Endodermal cell (in vitro differentiated cells): ENCODE results near the gene CLEC1A. TPM values are rescaled to one million over a fixed set of nuclear protein-coding genes. Genes with fewer than 3 reads are reported as not detected.

ENCODE experiments used
- DNase-seq: peaks from one replicate; pipeline ENCODE4 v3.0.0-alpha.2; 2017
- H3K27ac ChIP-seq: 2 replicates; pipeline ENCODE4 v1.5.1; 2013; ENCODE audit warnings: mild to moderate bottlenecking, low read depth, low read length, moderate library complexity
- H3K27me3 ChIP-seq: 2 replicates; pipeline ENCODE4 v1.6.1; 2013; ENCODE audit warnings: mild to moderate bottlenecking, low read length, moderate library complexity; ENCODE audit not compliant: insufficient read depth, control insufficient read depth, poor library complexity, severe bottlenecking
- H3K36me3 ChIP-seq: 2 replicates; pipeline ENCODE4 v1.7.0; 2013; ENCODE audit warnings: mild to moderate bottlenecking, low read length, moderate library complexity; ENCODE audit not compliant: control insufficient read depth, insufficient read depth
- H3K4me1 ChIP-seq: one replicate; pipeline ENCODE4 v1.7.0; 2013; ENCODE audit warnings: low read length; ENCODE audit not compliant: control insufficient read depth, insufficient read depth
- H3K4me3 ChIP-seq: 2 replicates; pipeline ENCODE4 v1.5.1; 2013; ENCODE audit warnings: mild to moderate bottlenecking, low read length, moderate library complexity
- H3K9ac ChIP-seq: 2 replicates; pipeline ENCODE4 v1.6.1; 2013; ENCODE audit warnings: mild to moderate bottlenecking, low read length, moderate library complexity; ENCODE audit not compliant: poor library complexity, severe bottlenecking; ENCODE audit errors: extremely low read depth
- H3K9me3 ChIP-seq: 2 replicates; pipeline ENCODE4 v1.6.1; 2013; ENCODE audit warnings: mild to moderate bottlenecking, low read length, moderate library complexity; ENCODE audit not compliant: control insufficient read depth
- H3K27ac Mint-ChIP-seq: 2 replicates; pipeline ENCODE4 v1.8.0; 2020; ENCODE audit warnings: mixed read lengths
- H3K27me3 Mint-ChIP-seq: 2 replicates; pipeline ENCODE4 v1.8.0; 2021; ENCODE audit warnings: mild to moderate bottlenecking, mixed read lengths; ENCODE audit not compliant: insufficient read depth
- H3K36me3 Mint-ChIP-seq: 2 replicates; pipeline ENCODE4 v1.8.0; 2020; ENCODE audit warnings: low read depth, mixed read lengths
- H3K4me1 Mint-ChIP-seq: 2 replicates; pipeline ENCODE4 v1.8.0; 2020; ENCODE audit warnings: mixed read lengths
- H3K4me3 Mint-ChIP-seq: 2 replicates; pipeline ENCODE4 v1.8.0; 2020; ENCODE audit warnings: mild to moderate bottlenecking, moderate library complexity, mixed read lengths
- H3K9me3 Mint-ChIP-seq: 2 replicates; pipeline ENCODE4 v1.8.0; 2020; ENCODE audit warnings: mild to moderate bottlenecking, mixed read lengths
- CTCF ChIP-seq: fragments of 200-600 bp; sonication (generic); conservative IDR thresholded peaks from 2 replicates; pipeline ENCODE4 v1.5.0; 2021; ENCODE audit warnings: antibody characterized with exemption, mild to moderate bottlenecking
- WGBS, 2 experiments: methylation state at CpG; one replicate each; pipeline versions ENCODE4 v1.1.5 to v1.1.7; 2013; ENCODE audit warnings: missing lambda C conversion rate in 2 of 2, mixed read lengths in 1 of 2; ENCODE audit not compliant: insufficient coverage in 1 of 2, insufficient read length in 1 of 2; 5-methylcytosine and 5-hydroxymethylcytosine counted together
- total RNA-seq, 2 donors: library from RNA; stranded (reverse); fragmentation: NEBNext Ultra II Directional in 1 of 2; extraction: Animal tissue kit (Norgen Biotek cat#: 25700) in 1 of 2; gene quantifications; 2 replicates in 1 of 2; 3 replicates in 1 of 2; pipeline ENCODE4 v1.2.1, GENCODE V29; 2021

CLEC1A gene
- total RNA-seq, 2 donors from 2014 or later = not detected

GRCh38 chr12:10069099-10069498 lies 29.7 kb downstream of the CLEC1A start:
- Histone ChIP-seq H3K4me1 (no peaks in the 10 kb centered on the region), H3K9ac (no peak overlapping the region), H3K36me3 (no peaks in the 10 kb centered on the region), H3K4me3 (no peak overlapping the region), H3K9me3 (no peaks in the 10 kb centered on the region), H3K27ac (no peak overlapping the region), H3K27me3 (no peaks in the 10 kb centered on the region)
- Mint-ChIP-seq H3K36me3 (no peaks in the 10 kb centered on the region), H3K27me3 (no peaks in the 10 kb centered on the region), H3K27ac (no peak overlapping the region), H3K4me1 (peaks cover 3% of the 10 kb centered on the region), H3K9me3 (no peaks in the 10 kb centered on the region), H3K4me3 (no peak overlapping the region)
- no peak for TF ChIP-seq CTCF
- 89 to 95% methylated on average over 2 to 4 of the region's 4 CpGs for WGBS, 2 experiments
- DNase-seq = no peak

- Mint-ChIP-seq H3K36me3 (no peaks in the 10 kb centered on the region), H3K4me3 (no peak overlapping the region), H3K9me3 (no peaks in the 10 kb centered on the region), H3K27ac (no peak overlapping the region), H3K27me3 (no peaks in the 10 kb centered on the region), H3K4me1 (peaks cover 3% of the 10 kb centered on the region)
- WGBS, 2 experiments = 88 to 100% methylated on average over 1 of the region's 1 CpG
- no peak for DNase-seq
- H3K27ac ChIP-seq = no peak overlapping the region
- H3K4me3 ChIP-seq = no peak overlapping the region
- no peaks in the 10 kb centered on the region for H3K4me1 ChIP-seq
- H3K9me3 ChIP-seq = no peaks in the 10 kb centered on the region
- H3K36me3 ChIP-seq = no peaks in the 10 kb centered on the region
- no peak overlapping the region for H3K9ac ChIP-seq
- no peak for TF ChIP-seq CTCF
- H3K27me3 ChIP-seq = no peaks in the 10 kb centered on the region
These were observed 30.1 kb downstream of the CLEC1A start for GRCh38 chr12:10068644-10069043.

GRCh38 chr12:10067942-10068341 lies 30.8 kb downstream of the CLEC1A start:
- Histone ChIP-seq H3K27ac (no peak overlapping the region), H3K27me3 (no peaks in the 10 kb centered on the region), H3K36me3 (no peaks in the 10 kb centered on the region), H3K4me1 (no peaks in the 10 kb centered on the region), H3K9ac (no peak overlapping the region), H3K4me3 (no peak overlapping the region), H3K9me3 (no peaks in the 10 kb centered on the region)
- Mint-ChIP-seq H3K9me3 (no peaks in the 10 kb centered on the region), H3K4me3 (no peak overlapping the region), H3K27me3 (no peaks in the 10 kb centered on the region), H3K27ac (no peak overlapping the region), H3K36me3 (no peaks in the 10 kb centered on the region), H3K4me1 (peaks cover 3% of the 10 kb centered on the region)
- no peak for DNase-seq
- no peak for TF ChIP-seq CTCF
- 63 to 80% methylated on average over 1 to 3 of the region's 3 CpGs for WGBS, 2 experiments
